HFFc6 (cell line): ENCODE measurements around the gene ERC2. TPM values are rescaled to one million over a fixed set of nuclear protein-coding genes. Genes with fewer than 3 reads are reported as not detected.

Experiments
- DNase-seq: peaks from one replicate; pipeline ENCODE4 v3.0.0-alpha.2; 2018
- H3K27ac Mint-ChIP-seq: 2 replicates; pipeline ENCODE4 v1.8.0; 2020; ENCODE audit warnings: mild to moderate bottlenecking, mixed read lengths
- H3K27me3 Mint-ChIP-seq: 2 replicates; pipeline ENCODE4 v1.8.0; 2021; ENCODE audit warnings: mild to moderate bottlenecking, moderate library complexity, mixed read lengths; ENCODE audit not compliant: insufficient read depth
- H3K36me3 Mint-ChIP-seq: 2 replicates; pipeline ENCODE4 v1.8.0; 2021; ENCODE audit warnings: low read depth, mixed read lengths
- H3K4me1 Mint-ChIP-seq: 2 replicates; pipeline ENCODE4 v1.8.0; 2020; ENCODE audit warnings: low read depth, mixed read lengths
- H3K4me3 Mint-ChIP-seq: 2 replicates; pipeline ENCODE4 v1.8.0; 2020; ENCODE audit warnings: mild to moderate bottlenecking, moderate library complexity, mixed read lengths
- H3K9me3 Mint-ChIP-seq: 2 replicates; pipeline ENCODE4 v1.8.0; 2020; ENCODE audit warnings: mild to moderate bottlenecking, mixed read lengths
- CTCF ChIP-seq: fragments of 200-600 bp; sonication (generic); IDR thresholded peaks from 2 replicates; pipeline ENCODE4 v1.5.0; 2021; ENCODE audit warnings: antibody characterized with exemption, mild to moderate bottlenecking
- total RNA-seq, 6 experiments: library from RNA; stranded (reverse); fragmentation: NEBNext Ultra II Directional; extraction: Animal tissue kit (Norgen Biotek cat#: 25700); gene quantifications; 2 replicates in 1 of 6; 3 replicates in 5 of 6; pipeline ENCODE4 v1.2.3, GENCODE V29; 2021

Gene ERC2
- total RNA-seq, 6 experiments from 2014 or later: 0.11 TPM; not detected in 5

GRCh38 chr3:55621648-55622047 lies 846.6 kb downstream of the ERC2 start:
- no peak for TF ChIP-seq CTCF
- H3K4me3 Mint-ChIP-seq: peak overlapping the region; percentile 69; the same call in 1 of the 2 replicates
- no peaks in the 10 kb centered on the region; the same call in 1 of the 2 replicates for H3K27me3 Mint-ChIP-seq
- H3K4me1 Mint-ChIP-seq: peaks cover 65% of the 10 kb centered on the region
- H3K36me3 Mint-ChIP-seq: no peaks in the 10 kb centered on the region
- H3K9me3 Mint-ChIP-seq: no peaks in the 10 kb centered on the region
- no peak for DNase-seq
- H3K27ac Mint-ChIP-seq: peak overlapping the region; percentile 17; the same call in 1 of the 2 replicates

- H3K9me3 Mint-ChIP-seq: no peaks in the 10 kb centered on the region
- peaks cover 64% of the 10 kb centered on the region for H3K4me1 Mint-ChIP-seq
- no peaks in the 10 kb centered on the region; the same call in 1 of the 2 replicates for H3K27me3 Mint-ChIP-seq
- H3K4me3 Mint-ChIP-seq: peak overlapping the region; percentile 69
- H3K36me3 Mint-ChIP-seq: no peaks in the 10 kb centered on the region
- DNase-seq: no peak
- H3K27ac Mint-ChIP-seq: peak overlapping the region; percentile 93
- no peak for TF ChIP-seq CTCF
Measured at GRCh38 chr3:55621026-55621422, 847.2 kb downstream of the ERC2 start.

- no peaks in the 10 kb centered on the region for H3K9me3 Mint-ChIP-seq
- peak overlapping the region; percentile 69; the same call in 1 of the 2 replicates for H3K4me3 Mint-ChIP-seq
- peak overlapping the region; percentile 93 for H3K27ac Mint-ChIP-seq
- H3K27me3 Mint-ChIP-seq: peaks cover under 1% of the 10 kb centered on the region; the same call in 1 of the 2 replicates
- H3K4me1 Mint-ChIP-seq: peaks cover 65% of the 10 kb centered on the region
- peak; percentile 12 for DNase-seq
- H3K36me3 Mint-ChIP-seq: no peaks in the 10 kb centered on the region
- TF ChIP-seq CTCF: no peak
Measured at GRCh38 chr3:55620351-55621025, 847.8 kb downstream of the ERC2 start.

DNA sequence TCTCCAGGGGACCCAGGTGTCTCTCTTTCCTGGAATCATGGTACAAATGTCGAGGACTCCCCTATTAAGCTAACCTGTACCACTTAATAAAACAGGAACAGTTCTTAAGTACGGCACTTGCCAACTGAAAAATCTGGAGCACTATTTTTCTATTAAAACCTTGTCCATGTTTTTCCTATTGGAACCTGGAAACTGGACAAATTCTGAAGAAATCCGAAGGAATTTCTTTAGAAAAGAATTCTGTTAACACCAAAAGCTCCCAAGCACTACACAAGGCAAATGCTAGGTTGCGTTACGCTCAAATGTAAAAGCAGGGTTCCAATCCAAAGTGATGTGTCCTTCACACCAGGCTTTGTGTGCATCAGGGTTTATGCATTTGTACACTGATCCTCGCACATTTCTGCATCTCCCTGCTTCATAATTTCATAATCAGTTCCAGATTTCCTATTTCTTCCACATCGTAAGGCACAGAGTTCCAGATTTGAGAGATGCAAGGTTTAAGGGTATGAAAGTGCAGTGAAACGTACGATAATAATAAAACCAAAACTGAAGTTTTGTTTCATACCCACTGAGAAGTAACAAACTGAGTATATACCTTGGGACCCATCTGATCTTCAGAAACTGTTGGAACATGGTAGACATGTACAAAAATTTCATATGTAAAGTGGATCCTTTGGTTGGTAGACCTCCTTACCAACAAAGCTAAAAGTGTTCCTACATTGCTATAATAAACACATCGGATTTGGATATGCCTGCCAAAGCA lies 849.0 kb downstream of the ERC2 start:
- H3K36me3 Mint-ChIP-seq: no peaks in the 10 kb centered on the region
- H3K27ac Mint-ChIP-seq: peak overlapping the region; percentile 93; the same call in 1 of the 2 replicates
- DNase-seq: no peak
- no peaks in the 10 kb centered on the region for H3K9me3 Mint-ChIP-seq
- peaks cover 67% of the 10 kb centered on the region for H3K4me1 Mint-ChIP-seq
- TF ChIP-seq CTCF: no peak
- peak overlapping the region; percentile 10; the same call in 1 of the 2 replicates for H3K4me3 Mint-ChIP-seq
- peaks cover 1% of the 10 kb centered on the region; the same call in 1 of the 2 replicates for H3K27me3 Mint-ChIP-seq

GRCh38 chr3:55617385-55617784 lies 850.9 kb downstream of the ERC2 start:
- Mint-ChIP-seq H3K27me3 (peaks cover 3% of the 10 kb centered on the region; the same call in 1 of the 2 replicates), H3K9me3 (no peaks in the 10 kb centered on the region), H3K36me3 (no peaks in the 10 kb centered on the region), H3K4me3 (no peak overlapping the region), H3K4me1 (peaks cover 49% of the 10 kb centered on the region), H3K27ac (no peak overlapping the region)
- no peak for TF ChIP-seq CTCF
- no peak for DNase-seq
